ENCODE results near the gene RAD51B.
"Not testable (repeated sequence)": the region's sequence is repeated elsewhere in the genome, so short reads cannot be mapped to it uniquely, and the experiment has no call there.

The RAD51B gene

GRCh38 chr14:68426661-68427549, 607.3 kb downstream of the RAD51B start:
- no peak for DNase-seq

- no peak for DNase-seq
Observed at GRCh38 chr14:68427550-68427890, 607.9 kb downstream of the RAD51B start.

GRCh38 chr14:68428900-68429299, 609.3 kb downstream of the RAD51B start:
- not testable (repeated sequence) for DNase-seq

GRCh38 chr14:68434173-68434572, 614.6 kb downstream of the RAD51B start:
- DNase-seq: not testable (repeated sequence)

- DNase-seq: not testable (repeated sequence)
Observed at GRCh38 chr14:68435631-68436030, 616.1 kb downstream of the RAD51B start.

GRCh38 chr14:68439676-68440075, 620.1 kb downstream of the RAD51B start:
- no peak for DNase-seq

GRCh38 chr14:68440820-68441219, 621.2 kb downstream of the RAD51B start:
- no peak for DNase-seq

- DNase-seq: no peak
Observed at GRCh38 chr14:68441542-68441941, 622.0 kb downstream of the RAD51B start.

- no peak for DNase-seq
Observed at GRCh38 chr14:68442828-68443629, 623.5 kb downstream of the RAD51B start.

GRCh38 chr14:68444449-68445168, 625.0 kb downstream of the RAD51B start:
- no peak for DNase-seq

GRCh38 chr14:68446243-68447040, 626.9 kb downstream of the RAD51B start:
- DNase-seq: no peak

- DNase-seq: no peak
Observed at GRCh38 chr14:68447581-68448251, 628.1 kb downstream of the RAD51B start.

GRCh38 chr14:68448252-68448902, 628.8 kb downstream of the RAD51B start:
- no peak for DNase-seq

GRCh38 chr14:68449561-68450181, 630.1 kb downstream of the RAD51B start:
- no peak for DNase-seq

- DNase-seq: no peak
Observed at GRCh38 chr14:68450391-68451120, 631.0 kb downstream of the RAD51B start.

GRCh38 chr14:68451696-68452373, 632.3 kb downstream of the RAD51B start:
- no peak for DNase-seq

GRCh38 chr14:68458253-68458652, 638.7 kb downstream of the RAD51B start:
- DNase-seq: no peak

- DNase-seq: no peak
Observed at GRCh38 chr14:68458840-68459469, 639.4 kb downstream of the RAD51B start.

Data from CD4-positive, alpha-beta T cell treated with Interleukin-17A for 1 hour (primary cell).